Liver (tissue), 9 donors: Measurements from ENCODE around the gene FKBP3. TPM values are rescaled to one million over a fixed set of nuclear protein-coding genes. Genes with fewer than 3 reads are reported as not detected.

ENCODE experiments used
- DNase-seq: peaks from one replicate; pipeline ENCODE4 v3.0.0-alpha.2; 2017; ENCODE audit warnings: low spot score
- H3K27ac ChIP-seq, 2 donors: one replicate each; pipeline ENCODE4 v1.7.0; 2013; ENCODE audit warnings: inconsistent platforms in 2 of 2, low read length in 2 of 2, control low read depth in 1 of 2, low read depth in 1 of 2, mild to moderate bottlenecking in 1 of 2
- H3K27me3 ChIP-seq, 4 donors: one replicate each; pipeline versions ENCODE4 v1.6.1 to v1.7.0; 2013; ENCODE audit warnings: low read length in 3 of 4, inconsistent platforms in 1 of 4, mild to moderate bottlenecking in 1 of 4, moderate library complexity in 1 of 4; ENCODE audit not compliant: control insufficient read depth in 4 of 4, insufficient read depth in 4 of 4
- H3K36me3 ChIP-seq, 4 donors: one replicate each; pipeline versions ENCODE4 v1.6.1 to v1.7.0; 2013; ENCODE audit warnings: low read length in 3 of 4, mild to moderate bottlenecking in 3 of 4, low read depth in 1 of 4, moderate library complexity in 1 of 4; ENCODE audit not compliant: control insufficient read depth in 4 of 4, insufficient read depth in 3 of 4
- H3K4me1 ChIP-seq, 4 donors: one replicate each; pipeline versions ENCODE4 v1.6.1 to v1.7.0; 2013; ENCODE audit warnings: low read length in 3 of 4, mild to moderate bottlenecking in 3 of 4, moderate library complexity in 1 of 4; ENCODE audit not compliant: control insufficient read depth in 4 of 4, insufficient read depth in 4 of 4
- H3K4me3 ChIP-seq, 3 donors: one replicate each; pipeline versions ENCODE4 v1.6.1 to v1.7.0; 2013; ENCODE audit warnings: low read length in 3 of 3, control low read depth in 1 of 3, low read depth in 1 of 3, mild to moderate bottlenecking in 1 of 3
- H3K9ac ChIP-seq, 2 donors: one replicate each; pipeline ENCODE4 v1.7.0; 2013; ENCODE audit warnings: low read length in 2 of 2, mild to moderate bottlenecking in 2 of 2, moderate library complexity in 2 of 2, control low read depth in 1 of 2, low read depth in 1 of 2
- H3K9me3 ChIP-seq, 4 donors: one replicate each; pipeline versions ENCODE4 v1.6.1 to v1.7.0; 2013; ENCODE audit warnings: low read length in 3 of 4; ENCODE audit not compliant: control insufficient read depth in 4 of 4
- EGR1 ChIP-seq, 2 donors: IDR thresholded peaks; 2 replicates each; pipeline ENCODE4 v1.6.1; 2016 to 2018; ENCODE audit warnings: antibody characterized with exemption in 2 of 2, low read depth in 2 of 2
- FOXA1 ChIP-seq: IDR thresholded peaks from 2 replicates; pipeline ENCODE4 v1.6.1; 2016; ENCODE audit warnings: antibody characterized with exemption
- FOXA2 ChIP-seq: IDR thresholded peaks from 2 replicates; pipeline ENCODE4 v1.6.1; 2016; ENCODE audit warnings: antibody characterized with exemption
- GABPA ChIP-seq, 2 donors: IDR thresholded peaks in 1 of 2; conservative IDR thresholded peaks in 1 of 2; 2 replicates each; pipeline ENCODE4 v1.6.1; 2016; ENCODE audit warnings: antibody characterized with exemption in 2 of 2, mild to moderate bottlenecking in 1 of 2, moderate library complexity in 1 of 2
- HNF4A ChIP-seq, 2 donors: conservative IDR thresholded peaks; 2 replicates each; pipeline ENCODE4 v1.6.1; 2016; ENCODE audit warnings: antibody characterized with exemption in 2 of 2, mild to moderate bottlenecking in 2 of 2
- HNF4G ChIP-seq: IDR thresholded peaks from 2 replicates; pipeline ENCODE4 v1.6.1; 2016; ENCODE audit warnings: antibody characterized with exemption
- JUND ChIP-seq, 2 donors: IDR thresholded peaks; 2 replicates each; pipeline ENCODE4 v1.6.1; 2016; ENCODE audit warnings: antibody characterized with exemption in 2 of 2
- RAD21 ChIP-seq, 2 donors: IDR thresholded peaks; 2 replicates each; pipeline ENCODE4 v1.6.1; 2016; ENCODE audit warnings: antibody characterized with exemption in 2 of 2, mild to moderate bottlenecking in 2 of 2
- REST ChIP-seq: IDR thresholded peaks from 2 replicates; pipeline ENCODE4 v1.6.1; 2016; ENCODE audit warnings: antibody characterized with exemption, mild to moderate bottlenecking
- RXRA ChIP-seq, 2 donors: IDR thresholded peaks; 2 replicates each; pipeline ENCODE4 v1.6.1; 2017 to 2018; ENCODE audit warnings: antibody characterized with exemption in 2 of 2, mild to moderate bottlenecking in 1 of 2
- SP1 ChIP-seq: IDR thresholded peaks from 2 replicates; pipeline ENCODE4 v1.6.1; 2018; ENCODE audit warnings: antibody characterized with exemption, mild to moderate bottlenecking
- TAF1 ChIP-seq: conservative IDR thresholded peaks from 2 replicates; pipeline ENCODE4 v1.6.1; 2016; ENCODE audit warnings: antibody characterized with exemption, mild to moderate bottlenecking
- YY1 ChIP-seq: IDR thresholded peaks from 2 replicates; pipeline ENCODE4 v1.6.1; 2016; ENCODE audit warnings: antibody characterized with exemption, mild to moderate bottlenecking
- WGBS: extraction: QIAGEN DNeasy Blood & Tissue Kit; methylation state at CpG from one replicate; pipeline ENCODE4 v1.1.7; 2013; 5-methylcytosine and 5-hydroxymethylcytosine counted together
- polyA plus RNA-seq, 2 donors: library from polyadenylated mRNA; stranded (reverse) in 1 of 2; unstranded in 1 of 2; fragments of 200-250 nt in 1 of 2; fragments of >200 nt in 1 of 2; fragmentation: Nextera tagmentation in 1 of 2; extraction: Ambion mirVana in 1 of 2; gene quantifications; one replicate each; pipeline versions ENCODE4 v1.2.1 to v1.2.3, GENCODE V29; 2013 to 2015
- total RNA-seq, 2 donors: library from RNA; depleted of rRNA; stranded (reverse); fragments of >200 nt; gene quantifications; one replicate each; pipeline ENCODE4 v1.2.3, GENCODE V29; 2014
- TF ChIP-seq, protein P1 (sequence below): IDR thresholded peaks from 2 replicates; pipeline ENCODE4 v1.6.1; 2016; ENCODE audit warnings: antibody characterized with exemption
- TF ChIP-seq, protein P2 (sequence below): IDR thresholded peaks from 2 replicates; pipeline ENCODE4 v1.6.1; 2016; ENCODE audit warnings: antibody characterized with exemption
- TF ChIP-seq, protein P3 (sequence below): IDR thresholded peaks from 2 replicates; pipeline ENCODE4 v1.6.1; 2016; ENCODE audit warnings: antibody characterized with exemption
- donor health status: healthy.
- donor health status: healthy.
- donor health status: healthy.
- donor health status: healthy.
- donor health status: healthy.

The FKBP3 gene
- total and polyA plus RNA-seq, 4 donors = 11.9 to 66.4 (median 25.7) TPM

DNA sequence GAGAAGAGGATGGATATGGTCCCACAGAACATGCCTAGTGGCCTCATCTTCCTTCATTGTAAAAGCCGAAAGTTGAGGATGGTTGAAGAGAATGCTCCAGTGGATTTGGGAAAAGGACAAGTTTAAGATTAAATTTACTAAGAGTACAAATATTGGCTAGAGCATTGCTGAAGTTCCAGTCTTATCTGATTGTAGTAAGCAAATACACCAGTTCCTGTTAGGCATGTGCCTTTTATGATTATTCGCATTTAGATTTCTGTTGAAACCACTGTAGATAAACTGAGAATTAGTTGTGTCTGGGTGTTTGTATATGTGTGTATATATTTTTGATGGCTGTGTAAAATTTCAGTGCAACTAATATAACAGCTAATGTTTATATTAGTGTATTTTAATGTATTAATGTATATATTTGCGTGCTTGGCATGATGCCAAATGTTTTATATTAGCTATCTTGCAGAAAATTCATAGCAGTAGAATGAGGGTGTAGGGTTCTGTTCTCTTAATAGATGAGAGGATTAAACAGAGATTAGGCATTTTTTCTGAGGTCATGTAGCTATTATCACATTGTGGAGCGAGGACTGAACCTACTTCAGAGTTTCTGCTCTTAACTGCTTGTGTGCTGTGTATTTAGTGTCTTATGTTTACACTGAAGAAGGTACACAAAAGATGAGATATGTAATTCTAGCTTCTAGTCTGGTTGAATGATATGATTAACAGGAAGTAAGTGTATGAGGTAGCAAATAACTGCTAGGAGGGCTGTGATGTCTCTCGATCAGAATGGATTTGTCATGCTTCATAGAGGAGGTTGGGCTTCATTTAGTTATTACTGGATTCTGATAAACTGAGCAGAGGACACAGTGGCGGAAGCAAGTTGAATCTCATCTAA lies 21.1 kb downstream of the FKBP3 start:
- Histone ChIP-seq H3K4me3 (no peak overlapping the region), H3K9me3 (no peaks in the 10 kb centered on the region), H3K27me3 (no peaks in the 10 kb centered on the region), H3K4me1 (no peaks in the 10 kb centered on the region), H3K9ac (no peak overlapping the region), H3K27ac (no peak overlapping the region), H3K36me3 (peaks cover 0 to 50% (median 41%) of the 10 kb centered on the region in 4 donors)
- TF ChIP-seq TAF1 = no peak
- TF ChIP-seq HNF4A (conservative IDR thresholded peaks at IDR 0.05) = no peak
- TF ChIP-seq, protein P1, sequence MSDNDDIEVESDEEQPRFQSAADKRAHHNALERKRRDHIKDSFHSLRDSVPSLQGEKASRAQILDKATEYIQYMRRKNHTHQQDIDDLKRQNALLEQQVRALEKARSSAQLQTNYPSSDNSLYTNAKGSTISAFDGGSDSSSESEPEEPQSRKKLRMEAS = no peak
- TF ChIP-seq, protein P2, sequence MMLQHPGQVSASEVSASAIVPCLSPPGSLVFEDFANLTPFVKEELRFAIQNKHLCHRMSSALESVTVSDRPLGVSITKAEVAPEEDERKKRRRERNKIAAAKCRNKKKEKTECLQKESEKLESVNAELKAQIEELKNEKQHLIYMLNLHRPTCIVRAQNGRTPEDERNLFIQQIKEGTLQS = no peak
- no peak for TF ChIP-seq FOXA1
- TF ChIP-seq RAD21 (IDR thresholded peaks at IDR 0.05) = no peak
- no peak for TF ChIP-seq SP1
- no peak for TF ChIP-seq RXRA (IDR thresholded peaks at IDR 0.05)
- 83% methylated on average over 6 of the region's 6 CpGs for WGBS
- DNase-seq = no peak

DNA sequence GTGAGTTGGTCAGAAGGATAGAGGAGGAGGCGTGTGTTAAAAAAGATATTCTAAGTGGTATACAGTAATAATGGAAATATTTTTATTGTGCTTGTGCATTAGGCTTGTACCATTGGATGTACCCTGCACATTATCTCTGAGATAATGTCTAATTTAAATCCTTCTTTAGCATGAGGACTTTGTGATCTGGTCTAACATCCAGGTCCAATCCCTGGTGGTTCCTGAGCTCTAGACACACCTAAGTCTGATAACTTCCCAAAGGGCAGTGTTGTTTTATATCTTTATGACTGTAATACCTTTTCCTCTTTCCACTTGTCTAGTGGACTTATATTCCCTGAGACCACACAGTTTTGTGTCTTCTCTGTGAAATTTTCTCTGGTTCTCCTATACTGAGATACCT lies 29.7 kb downstream of the FKBP3 start:
- Histone ChIP-seq H3K27me3 (no peaks in the 10 kb centered on the region), H3K4me3 (no peak overlapping the region), H3K9ac (no peak overlapping the region), H3K36me3 (peaks cover 2 to 40% (median 27%) of the 10 kb centered on the region in 4 donors), H3K4me1 (no peaks in the 10 kb centered on the region), H3K27ac (no peak overlapping the region), H3K9me3 (no peaks in the 10 kb centered on the region)
- DNase-seq = no peak
- WGBS = 99% methylated on average over 1 of the region's 1 CpG
- TF ChIP-seq, protein P1 = no peak
- TF ChIP-seq GABPA (IDR thresholded peaks at IDR 0.05 in 1 of 2, conservative IDR thresholded peaks at IDR 0.05 in 1 of 2) (no peak), FOXA1 (no peak), HNF4G (no peak), RAD21 (IDR thresholded peaks at IDR 0.05) (no peak), TAF1 (no peak), JUND (IDR thresholded peaks at IDR 0.05) (no peak), EGR1 (IDR thresholded peaks at IDR 0.05; ENCODE audit: low read depth in 2 of 2) (no peak), FOXA2 (no peak), REST (no peak), SP1 (no peak), RXRA (IDR thresholded peaks at IDR 0.05) (no peak), YY1 (no peak)
- TF ChIP-seq, protein P2 = no peak
- TF ChIP-seq, protein P3, sequence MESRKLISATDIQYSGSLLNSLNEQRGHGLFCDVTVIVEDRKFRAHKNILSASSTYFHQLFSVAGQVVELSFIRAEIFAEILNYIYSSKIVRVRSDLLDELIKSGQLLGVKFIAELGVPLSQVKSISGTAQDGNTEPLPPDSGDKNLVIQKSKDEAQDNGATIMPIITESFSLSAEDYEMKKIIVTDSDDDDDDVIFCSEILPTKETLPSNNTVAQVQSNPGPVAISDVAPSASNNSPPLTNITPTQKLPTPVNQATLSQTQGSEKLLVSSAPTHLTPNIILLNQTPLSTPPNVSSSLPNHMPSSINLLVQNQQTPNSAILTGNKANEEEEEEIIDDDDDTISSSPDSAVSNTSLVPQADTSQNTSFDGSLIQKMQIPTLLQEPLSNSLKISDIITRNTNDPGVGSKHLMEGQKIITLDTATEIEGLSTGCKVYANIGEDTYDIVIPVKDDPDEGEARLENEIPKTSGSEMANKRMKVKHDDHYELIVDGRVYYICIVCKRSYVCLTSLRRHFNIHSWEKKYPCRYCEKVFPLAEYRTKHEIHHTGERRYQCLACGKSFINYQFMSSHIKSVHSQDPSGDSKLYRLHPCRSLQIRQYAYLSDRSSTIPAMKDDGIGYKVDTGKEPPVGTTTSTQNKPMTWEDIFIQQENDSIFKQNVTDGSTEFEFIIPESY = no peak
